ENCODE data around the gene CDH5. TPM values are rescaled to one million over a fixed set of nuclear protein-coding genes. Genes with fewer than 3 reads are reported as not detected.

The CDH5 gene
- total RNA-seq, 1 donor from 2014 or later: not detected

DNA sequence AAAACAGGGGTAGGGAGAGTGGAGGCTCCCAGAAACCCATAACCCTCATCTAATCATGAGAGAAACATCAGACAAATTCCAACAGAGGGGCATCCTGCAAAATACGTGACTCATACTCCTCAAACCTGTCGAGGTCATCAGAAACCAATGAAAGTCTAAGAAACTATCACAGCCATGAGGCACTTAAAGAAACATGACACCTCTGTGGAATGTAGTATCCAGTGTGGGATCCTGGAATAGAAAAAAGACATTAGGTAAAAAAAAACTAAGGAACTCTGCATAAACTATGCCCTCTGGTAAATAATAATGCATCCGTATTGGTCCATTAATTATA is 16.4 kb downstream of the CDH5 start:
- Histone ChIP-seq H3K27me3 (ENCODE audit: control insufficient read depth, insufficient read depth, low read length) (no peaks in the 10 kb centered on the region), H3K4me3 (ENCODE audit: low read depth, low read length) (no peak overlapping the region), H3K36me3 (ENCODE audit: control insufficient read depth, insufficient read depth, low read length) (no peaks in the 10 kb centered on the region)
- peak; percentile 95 for DNase-seq (ENCODE audit: low read depth)
- TF ChIP-seq, protein P1, sequence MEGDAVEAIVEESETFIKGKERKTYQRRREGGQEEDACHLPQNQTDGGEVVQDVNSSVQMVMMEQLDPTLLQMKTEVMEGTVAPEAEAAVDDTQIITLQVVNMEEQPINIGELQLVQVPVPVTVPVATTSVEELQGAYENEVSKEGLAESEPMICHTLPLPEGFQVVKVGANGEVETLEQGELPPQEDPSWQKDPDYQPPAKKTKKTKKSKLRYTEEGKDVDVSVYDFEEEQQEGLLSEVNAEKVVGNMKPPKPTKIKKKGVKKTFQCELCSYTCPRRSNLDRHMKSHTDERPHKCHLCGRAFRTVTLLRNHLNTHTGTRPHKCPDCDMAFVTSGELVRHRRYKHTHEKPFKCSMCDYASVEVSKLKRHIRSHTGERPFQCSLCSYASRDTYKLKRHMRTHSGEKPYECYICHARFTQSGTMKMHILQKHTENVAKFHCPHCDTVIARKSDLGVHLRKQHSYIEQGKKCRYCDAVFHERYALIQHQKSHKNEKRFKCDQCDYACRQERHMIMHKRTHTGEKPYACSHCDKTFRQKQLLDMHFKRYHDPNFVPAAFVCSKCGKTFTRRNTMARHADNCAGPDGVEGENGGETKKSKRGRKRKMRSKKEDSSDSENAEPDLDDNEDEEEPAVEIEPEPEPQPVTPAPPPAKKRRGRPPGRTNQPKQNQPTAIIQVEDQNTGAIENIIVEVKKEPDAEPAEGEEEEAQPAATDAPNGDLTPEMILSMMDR (IDR thresholded peaks at IDR 0.05; ENCODE audit: insufficient read depth, low read length, severe bottlenecking): no peak
- no peak for FAIRE-seq

DNA sequence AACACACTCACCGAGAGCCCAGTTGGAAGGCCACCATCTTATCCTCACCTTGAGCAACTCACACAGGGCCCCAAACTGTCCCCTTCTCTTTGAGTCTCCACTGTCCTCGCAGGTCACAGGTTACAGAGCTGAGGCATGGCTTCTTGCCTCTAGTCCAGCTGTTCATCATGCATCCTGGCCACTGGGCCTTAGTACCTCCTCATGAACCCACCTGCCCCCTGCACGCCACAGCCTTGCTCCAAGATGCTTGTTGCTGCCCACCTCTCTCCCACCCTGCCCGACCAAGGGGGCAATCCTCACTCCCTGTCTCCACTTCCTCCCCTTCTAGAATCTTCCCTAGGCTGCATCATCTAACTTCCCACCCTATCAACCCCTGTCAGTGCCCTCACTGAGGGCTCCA is 17.1 kb downstream of the CDH5 start:
- TF ChIP-seq, protein P1 (IDR thresholded peaks at IDR 0.05; ENCODE audit: insufficient read depth, low read length, severe bottlenecking): no peak
- Histone ChIP-seq H3K27me3 (ENCODE audit: control insufficient read depth, insufficient read depth, low read length) (no peaks in the 10 kb centered on the region), H3K4me3 (ENCODE audit: low read depth, low read length) (no peak overlapping the region), H3K36me3 (ENCODE audit: control insufficient read depth, insufficient read depth, low read length) (no peaks in the 10 kb centered on the region)
- DNase-seq (ENCODE audit: low read depth): no peak
- no peak for FAIRE-seq

DNA sequence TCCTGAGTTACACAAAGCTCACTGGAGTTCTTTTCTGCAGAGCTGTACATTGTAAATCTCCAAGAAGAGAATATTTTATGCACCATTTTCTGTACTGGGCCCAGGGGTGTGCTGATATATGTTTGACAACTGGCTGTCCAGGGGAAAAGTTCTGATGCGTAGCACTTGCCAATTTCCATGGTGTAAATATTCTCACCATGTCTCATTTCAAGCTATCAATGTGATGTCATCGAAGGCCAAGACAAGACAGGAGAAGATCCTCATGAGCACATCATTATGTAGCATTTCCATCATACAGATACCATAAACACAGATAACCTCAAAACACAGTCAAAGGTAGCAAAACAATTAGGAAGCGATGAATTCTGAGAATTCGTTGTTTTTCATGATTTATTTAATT is 18.9 kb downstream of the CDH5 start:
- Histone ChIP-seq H3K36me3 (ENCODE audit: control insufficient read depth, insufficient read depth, low read length) (no peaks in the 10 kb centered on the region), H3K4me3 (ENCODE audit: low read depth, low read length) (no peak overlapping the region), H3K27me3 (ENCODE audit: control insufficient read depth, insufficient read depth, low read length) (no peaks in the 10 kb centered on the region)
- TF ChIP-seq, protein P1 (IDR thresholded peaks at IDR 0.05; ENCODE audit: insufficient read depth, low read length, severe bottlenecking): no peak
- DNase-seq (ENCODE audit: low read depth) (no peak), FAIRE-seq (no peak)

DNA sequence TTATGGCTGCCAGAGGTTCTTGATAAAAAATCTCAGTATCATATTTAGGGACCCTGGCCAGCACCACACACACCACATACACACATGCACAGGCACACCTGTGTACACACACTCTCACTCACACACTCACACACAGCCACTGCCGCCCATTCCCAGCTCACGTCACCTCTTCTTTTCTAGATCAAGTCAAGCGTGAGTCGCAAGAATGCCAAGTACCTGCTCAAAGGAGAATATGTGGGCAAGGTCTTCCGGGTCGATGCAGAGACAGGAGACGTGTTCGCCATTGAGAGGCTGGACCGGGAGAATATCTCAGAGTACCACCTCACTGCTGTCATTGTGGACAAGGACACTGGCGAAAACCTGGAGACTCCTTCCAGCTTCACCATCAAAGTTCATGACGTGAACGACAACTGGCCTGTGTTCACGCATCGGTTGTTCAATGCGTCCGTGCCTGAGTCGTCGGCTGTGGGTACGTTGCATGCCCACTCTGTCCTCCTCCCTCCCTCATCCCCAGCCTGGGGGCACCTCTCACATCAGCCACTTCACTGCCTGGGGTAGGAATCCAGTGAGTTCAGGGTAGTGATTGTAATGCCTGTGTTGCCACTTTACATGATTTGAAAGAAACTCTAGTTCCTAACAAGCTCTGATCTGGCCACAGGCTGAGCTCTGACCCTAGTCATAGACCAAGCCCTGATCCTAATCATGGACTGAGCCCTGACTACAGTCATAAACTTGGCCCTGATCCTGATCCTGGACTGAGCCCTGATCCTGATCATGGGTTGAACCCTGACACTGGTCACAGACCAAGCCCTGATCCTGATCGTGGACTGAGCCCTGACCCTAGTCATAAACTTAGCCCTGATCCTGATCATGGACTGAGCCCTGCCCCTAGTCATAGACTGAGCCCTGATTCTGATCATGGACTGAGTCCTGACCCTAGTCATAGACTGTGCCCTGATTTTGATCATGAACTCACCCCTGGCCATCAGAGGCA is 20.4 kb downstream of the CDH5 start:
- TF ChIP-seq, protein P1 (IDR thresholded peaks at IDR 0.05; ENCODE audit: insufficient read depth, low read length, severe bottlenecking): no peak
- no peaks in the 10 kb centered on the region for H3K27me3 ChIP-seq (ENCODE audit: control insufficient read depth, insufficient read depth, low read length)
- FAIRE-seq: peak; percentile 77
- DNase-seq (ENCODE audit: low read depth): no peak
- H3K4me3 ChIP-seq (ENCODE audit: low read depth, low read length): no peak overlapping the region
- no peaks in the 10 kb centered on the region for H3K36me3 ChIP-seq (ENCODE audit: control insufficient read depth, insufficient read depth, low read length)

DNA sequence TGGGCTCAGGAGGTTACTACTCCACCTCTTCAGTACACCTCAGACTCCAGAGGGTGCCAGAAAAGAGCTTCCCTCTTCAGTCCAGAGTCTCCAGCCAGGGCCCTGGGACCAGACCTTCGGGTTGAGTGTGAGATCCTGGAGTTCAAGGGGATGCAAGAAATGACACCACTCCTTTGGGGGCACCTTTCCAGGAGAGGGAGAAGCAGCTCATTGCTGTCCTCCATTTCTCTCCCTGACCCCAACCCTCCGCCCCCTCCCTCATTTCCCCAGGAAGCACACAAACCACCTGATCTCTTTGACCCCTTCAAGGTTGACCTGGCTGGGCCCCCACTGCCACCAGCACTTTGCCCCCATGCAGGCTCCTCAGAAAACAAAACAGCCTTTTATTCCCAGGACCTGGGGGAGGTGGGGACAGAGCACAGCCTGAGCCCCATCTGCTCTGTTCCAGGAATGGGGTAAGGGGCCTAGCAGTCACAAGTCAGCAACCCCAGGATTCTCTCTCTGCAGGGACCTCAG is 21.4 kb downstream of the CDH5 start:
- Histone ChIP-seq H3K27me3 (ENCODE audit: control insufficient read depth, insufficient read depth, low read length) (no peaks in the 10 kb centered on the region), H3K4me3 (ENCODE audit: low read depth, low read length) (no peak overlapping the region), H3K36me3 (ENCODE audit: control insufficient read depth, insufficient read depth, low read length) (no peaks in the 10 kb centered on the region)
- no peak for FAIRE-seq
- no peak for DNase-seq (ENCODE audit: low read depth)
- TF ChIP-seq, protein P1 (IDR thresholded peaks at IDR 0.05; ENCODE audit: insufficient read depth, low read length, severe bottlenecking): no peak

Measured in bronchial epithelial cell (primary cell).